B cell (primary cell): ENCODE measurements around the gene EGFL7.

ENCODE experiments used
- CTCF ChIP-seq: fragments of 200-600 bp; IDR thresholded peaks from one replicate; pipeline ENCODE4 v1.8.0; 2022; ENCODE audit warnings: antibody characterized with exemption, mild to moderate bottlenecking
- EZH2 ChIP-seq: IDR thresholded peaks from 2 replicates; pipeline ENCODE4 v1.6.1; 2012; ENCODE audit warnings: borderline replicate concordance, low read depth, mild to moderate bottlenecking, moderate library complexity, low read length; ENCODE audit not compliant: insufficient read depth, poor library complexity, severe bottlenecking

DNA sequence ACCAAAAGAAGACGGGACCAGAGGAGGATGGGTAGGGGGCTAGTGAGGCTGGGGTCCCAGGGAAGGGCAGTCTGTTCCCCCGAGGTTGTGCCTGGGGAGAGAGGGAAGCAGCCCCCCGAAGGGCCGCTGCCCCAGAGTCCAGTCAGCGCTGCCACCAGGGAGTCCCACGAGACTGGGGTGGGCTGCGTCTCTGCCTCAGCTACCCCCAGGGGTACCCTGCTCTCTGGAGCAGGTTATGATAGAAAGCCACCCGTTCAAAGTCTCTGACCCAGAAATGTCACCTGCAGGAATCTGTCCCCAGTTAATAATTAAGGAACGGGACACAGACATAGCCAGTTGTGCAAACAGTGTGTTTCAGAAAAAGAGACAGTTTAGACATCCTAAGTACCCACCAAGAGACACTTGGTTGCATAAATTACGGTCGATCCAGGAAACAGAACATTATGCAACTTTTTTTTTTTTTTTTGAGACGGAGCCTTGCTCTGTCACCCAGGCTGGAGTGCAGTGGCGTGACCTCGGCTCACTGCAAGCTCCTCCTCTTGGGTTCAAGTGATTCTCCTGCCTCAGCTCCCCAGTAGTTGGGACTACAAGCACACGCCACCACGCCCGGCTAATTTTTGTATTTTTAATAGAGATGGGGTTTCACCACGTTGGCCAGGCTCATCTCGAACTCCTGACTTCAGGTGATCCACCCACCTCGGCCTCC lies 35.3 kb downstream of the EGFL7 start:
- TF ChIP-seq EZH2, result no peak
- TF ChIP-seq CTCF, result no peak
